ENCODE results near the gene HDAC4. TPM values are rescaled to one million over a fixed set of nuclear protein-coding genes. Genes with fewer than 3 reads are reported as not detected.

The HDAC4 gene
- total and polyA plus RNA-seq, 2 experiments from 2014 or later = 8.1 to 41.8 TPM

DNA sequence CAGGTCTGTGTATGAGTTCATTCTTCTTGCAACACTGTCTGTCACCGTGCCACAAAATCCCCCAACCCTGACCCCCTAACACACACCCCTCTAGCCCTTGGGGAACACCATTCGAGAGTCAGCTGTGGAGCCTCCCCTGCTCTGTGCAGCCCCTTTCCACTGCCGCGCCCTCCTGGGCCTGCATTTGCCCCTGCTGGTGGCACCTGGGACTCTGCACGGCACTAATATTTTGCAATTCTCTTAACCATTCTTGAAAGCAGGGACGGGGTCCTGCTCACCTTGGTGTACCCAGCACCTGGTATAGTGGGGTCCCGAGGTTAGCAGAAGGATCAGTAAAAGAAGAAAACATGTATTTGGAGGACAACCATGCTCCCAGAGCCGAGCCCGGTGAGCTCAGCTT, 124.0 kb downstream of the HDAC4 start (continued):
- TF ChIP-seq NANOG (IDR thresholded peaks at IDR 0.05; ENCODE audit: borderline replicate concordance) (no peak), EZH2phosphoT487 (IDR thresholded peaks at IDR 0.05; ENCODE audit: unreplicated experiment) (no peak), JUNB (IDR thresholded peaks at IDR 0.05; ENCODE audit: unreplicated experiment) (no peak), POLR2AphosphoS5 (IDR thresholded peaks at IDR 0.05; ENCODE audit: low read depth) (no peak), EZH2 (IDR thresholded peaks at IDR 0.05; ENCODE audit: low read depth, unreplicated experiment) (no peak)
- TF ChIP-seq, protein P1, sequence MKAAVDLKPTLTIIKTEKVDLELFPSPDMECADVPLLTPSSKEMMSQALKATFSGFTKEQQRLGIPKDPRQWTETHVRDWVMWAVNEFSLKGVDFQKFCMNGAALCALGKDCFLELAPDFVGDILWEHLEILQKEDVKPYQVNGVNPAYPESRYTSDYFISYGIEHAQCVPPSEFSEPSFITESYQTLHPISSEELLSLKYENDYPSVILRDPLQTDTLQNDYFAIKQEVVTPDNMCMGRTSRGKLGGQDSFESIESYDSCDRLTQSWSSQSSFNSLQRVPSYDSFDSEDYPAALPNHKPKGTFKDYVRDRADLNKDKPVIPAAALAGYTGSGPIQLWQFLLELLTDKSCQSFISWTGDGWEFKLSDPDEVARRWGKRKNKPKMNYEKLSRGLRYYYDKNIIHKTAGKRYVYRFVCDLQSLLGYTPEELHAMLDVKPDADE (IDR thresholded peaks at IDR 0.05) = no peak

DNA sequence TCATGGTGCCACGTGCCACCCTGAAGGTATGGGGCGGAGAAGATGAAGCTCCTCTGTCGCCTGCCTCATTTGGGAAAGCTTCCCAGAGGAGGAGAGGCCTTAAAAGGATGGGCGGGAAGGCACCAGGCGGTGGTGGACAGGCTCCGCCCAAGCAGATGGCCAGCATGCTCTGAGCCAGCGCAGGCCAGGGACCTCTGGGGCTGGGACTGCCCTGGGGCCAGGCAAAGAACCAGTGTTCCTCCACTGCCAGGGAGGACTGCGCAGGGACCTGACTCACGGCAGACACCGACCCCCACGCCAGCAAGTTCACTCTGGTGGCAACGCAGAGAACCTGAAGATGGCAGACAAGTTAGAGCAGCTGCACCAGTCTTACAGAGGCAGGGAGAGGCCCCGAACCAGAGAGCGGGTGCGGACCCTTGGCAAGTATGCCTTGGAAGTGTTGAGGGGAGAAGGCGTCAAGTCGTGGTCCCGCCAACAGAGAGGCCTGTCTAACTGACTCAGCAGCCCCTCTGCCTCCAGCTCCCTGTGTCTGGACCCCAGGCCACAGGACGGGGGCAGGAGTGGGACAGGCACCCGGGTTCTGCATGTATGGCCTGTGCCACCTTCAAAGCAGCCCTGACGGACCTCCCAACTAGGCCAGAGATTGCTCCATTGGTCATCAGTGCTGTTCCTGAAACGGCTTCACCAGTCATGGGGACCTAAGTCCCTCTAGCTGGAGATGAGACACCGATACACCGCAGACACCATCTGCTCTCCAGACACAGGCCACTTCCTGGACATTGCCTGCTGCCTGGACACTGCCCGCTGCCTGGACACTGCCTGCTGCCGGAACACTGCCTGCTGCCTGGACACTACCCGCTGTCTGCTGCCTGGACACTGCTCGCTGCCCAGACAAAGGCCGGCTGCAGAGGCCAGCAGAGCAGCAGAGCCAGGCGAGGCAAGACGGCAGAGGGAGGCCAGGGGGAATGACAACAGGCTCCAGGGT, 124.7 kb downstream of the HDAC4 start:
- TF ChIP-seq EZH2phosphoT487 (IDR thresholded peaks at IDR 0.05; ENCODE audit: unreplicated experiment) (no peak), ZNF114 (CRISPR knock-in tag; IDR thresholded peaks at IDR 0.05) (no peak), POLR2AphosphoS5 (IDR thresholded peaks at IDR 0.05; ENCODE audit: low read depth) (no peak), JUNB (IDR thresholded peaks at IDR 0.05; ENCODE audit: unreplicated experiment) (no peak), EZH2 (IDR thresholded peaks at IDR 0.05; ENCODE audit: low read depth, unreplicated experiment) (no peak), STAT1 (IDR thresholded peaks at IDR 0.05; ENCODE audit: unreplicated experiment) (no peak), NANOG (IDR thresholded peaks at IDR 0.05; ENCODE audit: borderline replicate concordance) (no peak)
- no peak overlapping the region for H2AFZ ChIP-seq
- Mint-ChIP-seq H3K9me3 (peaks cover 2% of the 10 kb centered on the region; the same call in 1 of the 3 replicates), H3K4me1 (peaks cover 44% of the 10 kb centered on the region), H3K27me3 (ENCODE audit: insufficient read depth, low read depth, poor library complexity) (peaks cover 13% of the 10 kb centered on the region), H3K36me3 (ENCODE audit: low read depth) (no peaks in the 10 kb centered on the region), H3K27ac (peak overlapping the region; percentile 48; the same call in 1 of the 2 replicates), H3K4me3 (no peak overlapping the region)
- peaks cover 9% of the 10 kb centered on the region for H3K4me1 ChIP-seq (ENCODE audit: insufficient read depth)
- no peak for DNase-seq (ENCODE audit: low spot score)
- peaks cover 14% of the 10 kb centered on the region for H4K20me1 ChIP-seq (replicated peaks; ENCODE audit: insufficient read depth)
- no peak overlapping the region for H3K27ac ChIP-seq (ENCODE audit: low read depth)
- H3K36me3 ChIP-seq (ENCODE audit: insufficient read depth) = no peaks in the 10 kb centered on the region
- ATAC-seq = peak; percentile 13; the same call in 1 of the 3 replicates
- no peaks in the 10 kb centered on the region for H3K9me2 ChIP-seq (ENCODE audit: insufficient read depth)
- no peaks in the 10 kb centered on the region for H3K27me3 ChIP-seq (ENCODE audit: insufficient read depth)
- H3K4me3 ChIP-seq = no peak overlapping the region
- H3F3A ChIP-seq (replicated peaks; ENCODE audit: low read depth) = no peaks in the 10 kb centered on the region
- H3K79me2 ChIP-seq (replicated peaks; ENCODE audit: insufficient read depth) = peaks cover 74% of the 10 kb centered on the region
- H3K4me2 ChIP-seq = no peak overlapping the region

DNA sequence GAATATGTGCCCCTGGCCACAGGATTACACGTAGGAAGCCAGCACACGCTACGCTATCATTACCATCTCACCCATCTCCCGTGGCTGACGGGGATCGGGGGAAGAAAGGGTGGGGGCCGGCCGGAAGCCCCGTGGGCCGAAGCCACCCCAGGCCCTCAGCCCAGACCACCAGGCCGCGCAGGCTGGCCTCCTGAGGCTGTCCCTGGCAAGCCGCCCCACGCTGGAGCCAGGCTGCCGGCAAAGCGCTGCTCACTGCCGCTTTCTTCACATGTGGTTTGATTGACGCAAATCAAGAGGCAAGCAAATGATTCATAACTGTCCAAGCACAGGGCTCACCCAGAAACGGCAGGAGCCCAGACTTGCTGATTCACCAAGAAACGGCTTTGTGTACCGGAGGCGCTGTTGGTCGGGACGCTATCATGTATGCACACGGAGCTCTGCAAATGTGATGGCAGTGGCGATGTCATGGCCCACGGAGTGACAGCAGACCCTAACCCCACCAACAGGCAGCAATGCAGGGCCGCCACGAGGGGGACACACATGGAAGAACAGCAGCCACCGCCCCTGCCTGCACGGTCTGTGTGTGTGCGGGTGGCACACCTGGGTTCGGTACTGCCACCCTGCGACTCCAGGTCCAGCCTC, 125.7 kb downstream of the HDAC4 start:
- ATAC-seq (no peak), DNase-seq (ENCODE audit: low spot score) (no peak)
- H3K27ac ChIP-seq (ENCODE audit: low read depth) = no peak overlapping the region
- peaks cover 2% of the 10 kb centered on the region; the same call in 1 of the 3 replicates for H3K9me3 Mint-ChIP-seq
- H3K36me3 ChIP-seq (ENCODE audit: insufficient read depth) = no peaks in the 10 kb centered on the region
- H3K27ac Mint-ChIP-seq = peak overlapping the region; percentile 77; the same call in 1 of the 2 replicates
- H4K20me1 ChIP-seq (replicated peaks; ENCODE audit: insufficient read depth) = peaks cover 14% of the 10 kb centered on the region
- H3K36me3 Mint-ChIP-seq (ENCODE audit: low read depth) = no peaks in the 10 kb centered on the region
- TF ChIP-seq, protein P2, sequence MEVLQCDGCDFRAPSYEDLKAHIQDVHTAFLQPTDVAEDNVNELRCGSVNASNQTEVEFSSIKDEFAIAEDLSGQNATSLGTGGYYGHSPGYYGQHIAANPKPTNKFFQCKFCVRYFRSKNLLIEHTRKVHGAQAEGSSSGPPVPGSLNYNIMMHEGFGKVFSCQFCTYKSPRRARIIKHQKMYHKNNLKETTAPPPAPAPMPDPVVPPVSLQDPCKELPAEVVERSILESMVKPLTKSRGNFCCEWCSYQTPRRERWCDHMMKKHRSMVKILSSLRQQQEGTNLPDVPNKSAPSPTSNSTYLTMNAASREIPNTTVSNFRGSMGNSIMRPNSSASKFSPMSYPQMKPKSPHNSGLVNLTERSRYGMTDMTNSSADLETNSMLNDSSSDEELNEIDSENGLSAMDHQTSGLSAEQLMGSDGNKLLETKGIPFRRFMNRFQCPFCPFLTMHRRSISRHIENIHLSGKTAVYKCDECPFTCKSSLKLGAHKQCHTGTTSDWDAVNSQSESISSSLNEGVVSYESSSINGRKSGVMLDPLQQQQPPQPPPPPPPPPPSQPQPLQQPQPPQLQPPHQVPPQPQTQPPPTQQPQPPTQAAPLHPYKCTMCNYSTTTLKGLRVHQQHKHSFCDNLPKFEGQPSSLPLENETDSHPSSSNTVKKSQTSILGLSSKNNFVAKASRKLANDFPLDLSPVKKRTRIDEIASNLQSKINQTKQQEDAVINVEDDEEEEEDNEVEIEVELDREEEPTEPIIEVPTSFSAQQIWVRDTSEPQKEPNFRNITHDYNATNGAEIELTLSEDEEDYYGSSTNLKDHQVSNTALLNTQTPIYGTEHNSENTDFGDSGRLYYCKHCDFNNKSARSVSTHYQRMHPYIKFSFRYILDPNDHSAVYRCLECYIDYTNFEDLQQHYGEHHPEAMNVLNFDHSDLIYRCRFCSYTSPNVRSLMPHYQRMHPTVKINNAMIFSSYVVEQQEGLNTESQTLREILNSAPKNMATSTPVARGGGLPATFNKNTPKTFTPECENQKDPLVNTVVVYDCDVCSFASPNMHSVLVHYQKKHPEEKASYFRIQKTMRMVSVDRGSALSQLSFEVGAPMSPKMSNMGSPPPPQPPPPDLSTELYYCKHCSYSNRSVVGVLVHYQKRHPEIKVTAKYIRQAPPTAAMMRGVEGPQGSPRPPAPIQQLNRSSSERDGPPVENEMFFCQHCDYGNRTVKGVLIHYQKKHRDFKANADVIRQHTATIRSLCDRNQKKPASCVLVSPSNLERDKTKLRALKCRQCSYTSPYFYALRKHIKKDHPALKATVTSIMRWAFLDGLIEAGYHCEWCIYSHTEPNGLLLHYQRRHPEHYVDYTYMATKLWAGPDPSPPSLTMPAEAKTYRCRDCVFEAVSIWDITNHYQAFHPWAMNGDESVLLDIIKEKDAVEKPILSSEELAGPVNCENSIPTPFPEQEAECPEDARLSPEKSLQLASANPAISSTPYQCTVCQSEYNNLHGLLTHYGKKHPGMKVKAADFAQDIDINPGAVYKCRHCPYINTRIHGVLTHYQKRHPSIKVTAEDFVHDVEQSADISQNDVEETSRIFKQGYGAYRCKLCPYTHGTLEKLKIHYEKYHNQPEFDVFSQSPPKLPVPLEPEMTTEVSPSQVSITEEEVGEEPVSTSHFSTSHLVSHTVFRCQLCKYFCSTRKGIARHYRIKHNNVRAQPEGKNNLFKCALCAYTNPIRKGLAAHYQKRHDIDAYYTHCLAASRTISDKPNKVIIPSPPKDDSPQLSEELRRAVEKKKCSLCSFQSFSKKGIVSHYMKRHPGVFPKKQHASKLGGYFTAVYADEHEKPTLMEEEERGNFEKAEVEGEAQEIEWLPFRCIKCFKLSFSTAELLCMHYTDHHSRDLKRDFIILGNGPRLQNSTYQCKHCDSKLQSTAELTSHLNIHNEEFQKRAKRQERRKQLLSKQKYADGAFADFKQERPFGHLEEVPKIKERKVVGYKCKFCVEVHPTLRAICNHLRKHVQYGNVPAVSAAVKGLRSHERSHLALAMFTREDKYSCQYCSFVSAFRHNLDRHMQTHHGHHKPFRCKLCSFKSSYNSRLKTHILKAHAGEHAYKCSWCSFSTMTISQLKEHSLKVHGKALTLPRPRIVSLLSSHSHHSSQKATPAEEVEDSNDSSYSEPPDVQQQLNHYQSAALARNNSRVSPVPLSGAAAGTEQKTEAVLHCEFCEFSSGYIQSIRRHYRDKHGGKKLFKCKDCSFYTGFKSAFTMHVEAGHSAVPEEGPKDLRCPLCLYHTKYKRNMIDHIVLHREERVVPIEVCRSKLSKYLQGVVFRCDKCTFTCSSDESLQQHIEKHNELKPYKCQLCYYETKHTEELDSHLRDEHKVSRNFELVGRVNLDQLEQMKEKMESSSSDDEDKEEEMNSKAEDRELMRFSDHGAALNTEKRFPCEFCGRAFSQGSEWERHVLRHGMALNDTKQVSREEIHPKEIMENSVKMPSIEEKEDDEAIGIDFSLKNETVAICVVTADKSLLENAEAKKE (CRISPR knock-in tag; IDR thresholded peaks at IDR 0.05) = no peak
- no peak for TF ChIP-seq EZH2phosphoT487 (IDR thresholded peaks at IDR 0.05; ENCODE audit: unreplicated experiment)
- TF ChIP-seq CREB1 (CRISPR knock-in tag; IDR thresholded peaks at IDR 0.05; ENCODE audit: low read depth) = no peak
- TF ChIP-seq STAT1 (IDR thresholded peaks at IDR 0.05; ENCODE audit: unreplicated experiment) = no peak
- H3K4me3 Mint-ChIP-seq = no peak overlapping the region
- peaks cover 16% of the 10 kb centered on the region for H3K4me1 ChIP-seq (ENCODE audit: insufficient read depth)
- peaks cover 49% of the 10 kb centered on the region for H3K4me1 Mint-ChIP-seq
- H3F3A ChIP-seq (replicated peaks; ENCODE audit: low read depth) = no peaks in the 10 kb centered on the region
- H3K27me3 ChIP-seq (ENCODE audit: insufficient read depth) = no peaks in the 10 kb centered on the region
- H2AFZ ChIP-seq = no peak overlapping the region
- H3K79me2 ChIP-seq (replicated peaks; ENCODE audit: insufficient read depth) = peaks cover 83% of the 10 kb centered on the region
- H3K27me3 Mint-ChIP-seq (ENCODE audit: insufficient read depth, low read depth, poor library complexity) = peaks cover 14% of the 10 kb centered on the region
- H3K9me2 ChIP-seq (ENCODE audit: insufficient read depth) = no peaks in the 10 kb centered on the region
- no peak overlapping the region for H3K4me3 ChIP-seq
- no peak overlapping the region for H3K4me2 ChIP-seq

Data from GM23338 (cell line).